IPS-15b (cell line): ENCODE results near the gene ZBTB4.

Experiments
- H3K27me3 ChIP-seq: one replicate; pipeline ENCODE4 v1.6.1; 2013; ENCODE audit warnings: low read length; ENCODE audit not compliant: control insufficient read depth, insufficient read depth
- H3K36me3 ChIP-seq: one replicate; pipeline ENCODE4 v1.6.1; 2013; ENCODE audit warnings: low read length; ENCODE audit not compliant: control insufficient read depth, insufficient read depth
- H3K4me1 ChIP-seq: one replicate; pipeline ENCODE4 v1.6.1; 2013; ENCODE audit warnings: mild to moderate bottlenecking, low read length; ENCODE audit not compliant: control insufficient read depth, insufficient read depth
- H3K4me3 ChIP-seq: one replicate; pipeline ENCODE4 v1.5.1; 2013; ENCODE audit warnings: low read depth, low read length
- H3K9ac ChIP-seq: one replicate; pipeline ENCODE4 v1.6.1; 2013; ENCODE audit warnings: low read depth, mild to moderate bottlenecking, low read length
- H3K9me3 ChIP-seq: one replicate; pipeline ENCODE4 v1.6.1; 2013; ENCODE audit warnings: mild to moderate bottlenecking, low read length; ENCODE audit not compliant: control insufficient read depth, insufficient read depth

The ZBTB4 gene

GRCh38 chr17:7425316-7425715 is 54.1 kb downstream of the ZBTB4 start, which contains the start of gene SPEM2:
SPEM2 (plus strand) TSS chr17:7425616; CDS start chr17:7425689, 73 bp downstream.
- H3K9ac ChIP-seq, result no peak within 1 kb of the TSS
- no peaks in the 10 kb centered on the region for H3K36me3 ChIP-seq
- H3K9me3 ChIP-seq, result no peaks in the 10 kb centered on the region
- H3K4me1 ChIP-seq, result no peaks in the 10 kb centered on the region
- H3K4me3 ChIP-seq, result no peak within 1 kb of the TSS
- H3K27me3 ChIP-seq, result no peaks in the 10 kb centered on the region

- Histone ChIP-seq H3K4me3 (no peak overlapping the region), H3K27me3 (no peaks in the 10 kb centered on the region), H3K4me1 (no peaks in the 10 kb centered on the region), H3K9me3 (no peaks in the 10 kb centered on the region), H3K9ac (no peak overlapping the region), H3K36me3 (peaks cover 8% of the 10 kb centered on the region)
Observed at GRCh38 chr17:7423679-7424078, 55.8 kb downstream of the ZBTB4 start.

GRCh38 chr17:7421186-7421585 is 58.2 kb downstream of the ZBTB4 start:
- Histone ChIP-seq H3K9ac (no peak overlapping the region), H3K4me3 (no peak overlapping the region), H3K4me1 (no peaks in the 10 kb centered on the region), H3K9me3 (no peaks in the 10 kb centered on the region), H3K36me3 (peaks cover 19% of the 10 kb centered on the region), H3K27me3 (no peaks in the 10 kb centered on the region)

GRCh38 chr17:7419819-7420610 is 59.4 kb downstream of the ZBTB4 start, which contains the start of gene SPEM1:
SPEM1 (plus strand) TSS chr17:7420324; CDS start chr17:7420385, 61 bp downstream.
- H3K36me3 ChIP-seq, result peaks cover 27% of the 10 kb centered on the region
- H3K4me3 ChIP-seq, result no peak within 1 kb of the TSS
- H3K4me1 ChIP-seq, result no peaks in the 10 kb centered on the region
- H3K9ac ChIP-seq, result no peak within 1 kb of the TSS
- H3K27me3 ChIP-seq, result no peaks in the 10 kb centered on the region
- no peaks in the 10 kb centered on the region for H3K9me3 ChIP-seq

GRCh38 chr17:7418472-7419152 is 60.8 kb downstream of the ZBTB4 start:
- no peaks in the 10 kb centered on the region for H3K27me3 ChIP-seq
- no peaks in the 10 kb centered on the region for H3K9me3 ChIP-seq
- peaks cover 35% of the 10 kb centered on the region for H3K36me3 ChIP-seq
- no peak overlapping the region for H3K4me3 ChIP-seq
- H3K4me1 ChIP-seq, result no peaks in the 10 kb centered on the region
- no peak overlapping the region for H3K9ac ChIP-seq

- H3K9ac ChIP-seq, result no peak overlapping the region
Observed at GRCh38 chr17:7417056-7417655, 62.3 kb downstream of the ZBTB4 start.

GRCh38 chr17:7416323-7416722 is 63.1 kb downstream of the ZBTB4 start:
- H3K9me3 ChIP-seq, result no peaks in the 10 kb centered on the region
- H3K4me3 ChIP-seq, result no peak overlapping the region
- H3K36me3 ChIP-seq, result peaks cover 35% of the 10 kb centered on the region
- H3K27me3 ChIP-seq, result no peaks in the 10 kb centered on the region
- H3K4me1 ChIP-seq, result peaks cover 4% of the 10 kb centered on the region
- no peak overlapping the region for H3K9ac ChIP-seq

More at GRCh38 chr17:7417056-7417655, 62.3 kb downstream of the ZBTB4 start:
- no peaks in the 10 kb centered on the region for H3K27me3 ChIP-seq
- H3K4me1 ChIP-seq, result peaks cover 4% of the 10 kb centered on the region
- no peaks in the 10 kb centered on the region for H3K9me3 ChIP-seq
- peaks cover 35% of the 10 kb centered on the region for H3K36me3 ChIP-seq
- no peak overlapping the region for H3K4me3 ChIP-seq

GRCh38 chr17:7415784-7416183 is 63.6 kb downstream of the ZBTB4 start:
- Histone ChIP-seq H3K4me3 (no peak overlapping the region), H3K4me1 (peaks cover 4% of the 10 kb centered on the region), H3K9me3 (no peaks in the 10 kb centered on the region), H3K36me3 (peaks cover 35% of the 10 kb centered on the region), H3K9ac (no peak overlapping the region), H3K27me3 (no peaks in the 10 kb centered on the region)

- Histone ChIP-seq H3K36me3 (peaks cover 38% of the 10 kb centered on the region), H3K9me3 (no peaks in the 10 kb centered on the region), H3K4me3 (no peak overlapping the region), H3K9ac (no peak overlapping the region), H3K27me3 (no peaks in the 10 kb centered on the region), H3K4me1 (peaks cover 4% of the 10 kb centered on the region)
Observed at GRCh38 chr17:7414837-7415236, 64.6 kb downstream of the ZBTB4 start.

- Histone ChIP-seq H3K9ac (no peak overlapping the region), H3K36me3 (peaks cover 46% of the 10 kb centered on the region), H3K9me3 (no peaks in the 10 kb centered on the region)
Observed at GRCh38 chr17:7413346-7413985, 66.0 kb downstream of the ZBTB4 start.

GRCh38 chr17:7411427-7411750 is 68.0 kb downstream of the ZBTB4 start:
- H3K36me3 ChIP-seq, result peaks cover 36% of the 10 kb centered on the region
- H3K4me1 ChIP-seq, result peaks cover 11% of the 10 kb centered on the region
- no peak overlapping the region for H3K4me3 ChIP-seq
- H3K9ac ChIP-seq, result no peak overlapping the region
- peaks cover 7% of the 10 kb centered on the region for H3K27me3 ChIP-seq
- H3K9me3 ChIP-seq, result no peaks in the 10 kb centered on the region

More at GRCh38 chr17:7413346-7413985, 66.0 kb downstream of the ZBTB4 start:
- H3K4me3 ChIP-seq, result no peak overlapping the region
- peaks cover 7% of the 10 kb centered on the region for H3K4me1 ChIP-seq
- peaks cover 5% of the 10 kb centered on the region for H3K27me3 ChIP-seq
